ENCODE measurements around the gene RALB.

RALB gene, protein sequence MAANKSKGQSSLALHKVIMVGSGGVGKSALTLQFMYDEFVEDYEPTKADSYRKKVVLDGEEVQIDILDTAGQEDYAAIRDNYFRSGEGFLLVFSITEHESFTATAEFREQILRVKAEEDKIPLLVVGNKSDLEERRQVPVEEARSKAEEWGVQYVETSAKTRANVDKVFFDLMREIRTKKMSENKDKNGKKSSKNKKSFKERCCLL

DNA sequence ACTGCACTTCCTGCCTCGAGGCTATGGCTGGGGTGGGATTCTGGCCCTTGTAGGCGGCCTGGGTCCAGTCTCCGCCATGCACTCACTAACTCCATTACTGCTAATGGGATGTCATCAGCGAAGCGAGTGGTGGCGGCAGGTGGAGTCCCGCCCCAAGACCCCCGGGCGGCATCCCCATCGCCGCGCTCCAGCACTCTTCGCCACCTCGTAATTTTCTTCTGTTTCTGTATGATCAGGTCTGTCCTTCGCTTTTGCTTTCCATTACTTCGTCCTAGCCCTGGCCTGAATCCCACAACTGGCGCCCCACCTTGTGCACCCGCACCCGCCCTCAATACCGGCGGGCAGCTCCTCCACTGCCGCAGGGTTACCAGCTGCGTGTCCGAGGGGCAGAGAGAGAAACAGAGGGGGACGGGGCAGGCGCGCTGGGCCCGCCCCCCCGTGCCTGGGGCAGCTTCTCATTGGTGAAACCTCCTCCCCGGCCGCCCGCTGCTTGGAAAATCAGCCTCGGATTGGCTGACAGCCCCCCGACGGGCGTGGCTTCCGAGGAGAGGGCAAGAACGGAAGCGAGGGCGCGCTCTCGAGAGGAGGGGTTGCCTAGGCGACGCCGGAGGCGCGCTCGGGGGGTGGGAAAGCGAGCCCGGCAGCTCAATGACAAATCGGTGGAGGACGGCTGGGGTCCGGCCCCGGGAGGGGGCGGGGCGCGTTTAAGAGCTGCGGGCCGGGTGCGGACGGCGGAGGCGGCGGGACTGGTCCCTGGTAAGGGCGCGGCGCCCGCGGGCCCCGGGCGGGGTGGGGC, at the start of gene RALB:
TSS of gene RALB (plus strand) at position 628 of the 796 bp plus-strand sequence. CDS start 25,813 bp downstream, outside the sequence.
- peak; percentile 98 for DNase-seq

DNA sequence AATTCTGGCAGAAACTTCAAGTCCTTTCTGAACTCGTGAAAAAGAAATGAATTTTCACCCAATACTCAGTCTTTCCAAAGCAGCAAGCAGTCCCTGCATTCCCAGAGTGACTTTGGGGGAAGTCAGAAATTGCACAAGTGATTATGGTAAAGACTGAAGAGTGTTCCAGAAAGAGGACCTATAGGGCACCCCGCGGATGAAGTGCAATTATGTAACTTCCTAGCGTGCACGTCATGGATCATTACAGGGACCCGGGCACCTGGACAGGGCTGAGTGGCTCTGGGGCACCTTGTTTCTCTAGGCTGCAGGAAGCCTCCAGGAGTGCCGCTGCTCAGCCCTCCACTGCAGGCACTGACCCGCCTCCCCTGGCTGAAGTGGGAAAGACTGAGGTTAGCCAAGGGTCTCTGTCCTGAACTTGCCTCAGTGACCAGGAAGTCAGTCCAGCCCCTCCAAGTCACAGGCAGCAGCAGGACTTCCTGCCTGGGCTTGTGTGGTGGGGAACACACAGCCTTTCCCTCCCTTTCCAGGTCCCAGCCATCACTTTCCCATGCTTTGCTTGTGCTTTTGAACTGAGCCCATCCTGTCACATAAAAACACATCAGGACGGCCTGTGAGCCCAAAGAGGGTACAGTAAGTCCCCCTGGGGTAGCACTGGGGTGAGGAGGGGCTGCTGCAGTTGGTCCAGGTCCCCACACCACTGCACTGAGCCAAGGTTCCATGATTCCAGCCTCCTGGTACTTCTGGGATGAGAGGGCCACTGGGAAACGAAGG, 49.2 kb upstream of the RALB start:
- no peak for DNase-seq

GRCh38 chr2:120204022-120204405, 48.6 kb upstream of the RALB start:
- DNase-seq = no peak

- no peak for DNase-seq
Observed at GRCh38 chr2:120204417-120204816, 48.2 kb upstream of the RALB start.

- no peak for DNase-seq
Observed at GRCh38 chr2:120204945-120205670, 47.5 kb upstream of the RALB start.

DNA sequence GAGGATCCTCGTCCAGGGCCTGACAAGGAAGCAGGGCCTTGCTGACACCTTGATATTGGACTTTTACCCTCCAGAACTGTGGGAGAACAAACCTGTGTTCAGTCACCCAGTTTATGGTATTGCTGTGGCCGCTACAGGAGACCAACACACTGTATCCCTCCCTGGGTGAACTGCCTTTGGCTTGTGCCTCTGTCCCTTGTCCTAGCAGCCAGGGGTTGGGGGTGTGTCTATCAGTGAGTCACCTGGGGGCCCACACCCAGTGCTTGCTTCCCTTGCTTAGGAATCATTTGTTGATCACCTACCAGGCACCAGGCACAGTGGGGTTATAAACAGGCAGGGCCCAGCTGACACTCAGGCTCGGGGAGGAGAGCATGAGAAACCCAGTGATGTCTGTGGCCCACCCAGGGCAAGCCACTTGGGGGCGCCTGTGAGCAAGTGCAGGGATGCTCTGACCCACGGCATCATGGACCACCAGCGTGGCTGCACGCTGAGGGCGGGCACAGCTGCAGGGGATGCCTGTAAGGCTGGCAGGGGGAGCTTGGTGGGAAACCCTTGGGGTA, 46.5 kb upstream of the RALB start:
- DNase-seq = no peak

DNA sequence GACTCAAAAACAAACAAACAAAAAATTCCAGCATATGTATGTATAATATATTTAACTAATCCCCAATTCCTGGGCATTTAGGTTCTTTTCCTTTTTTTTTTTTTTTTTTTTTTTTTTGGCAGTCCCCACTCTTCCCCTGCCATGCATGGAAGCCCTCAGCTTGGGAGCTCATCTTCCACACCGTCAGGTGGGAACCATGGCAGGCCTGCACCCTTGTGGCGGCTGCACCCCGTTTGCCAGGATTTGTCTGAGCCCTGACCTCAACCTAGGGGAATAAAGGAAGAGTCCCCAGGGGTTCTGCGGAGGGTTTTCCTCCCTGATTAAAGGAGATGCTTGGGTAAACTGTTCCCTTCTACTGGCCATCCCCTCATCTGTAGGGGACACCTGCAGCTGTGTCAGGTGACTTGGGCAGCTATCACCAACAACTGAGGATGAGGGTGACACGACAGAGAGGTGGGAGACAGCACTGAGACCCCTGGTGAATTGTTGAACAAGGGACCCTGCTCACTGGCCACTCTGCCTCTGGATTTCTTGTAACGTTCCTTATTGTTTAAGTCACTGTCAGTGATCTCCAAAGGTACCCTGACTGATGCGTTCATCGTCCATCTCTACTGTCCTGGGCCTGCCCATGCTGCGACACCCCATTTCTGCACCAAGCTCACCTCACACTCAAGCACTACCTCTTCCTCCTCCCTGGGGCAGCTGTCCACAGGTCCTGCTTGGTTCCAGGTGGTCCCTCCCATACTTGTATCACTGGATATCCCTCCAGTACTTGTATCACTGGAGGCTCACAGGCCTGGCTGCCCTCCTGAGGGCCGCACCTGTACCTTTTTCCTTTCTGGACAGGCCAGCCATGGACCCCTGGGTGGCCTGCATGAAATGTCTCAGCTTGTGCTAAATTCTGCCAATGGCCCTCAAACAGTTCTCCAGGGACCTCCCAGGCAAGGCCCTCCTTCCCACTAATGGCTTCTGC, 44.0 kb upstream of the RALB start:
- DNase-seq = no peak

- no peak for DNase-seq
Observed at GRCh38 chr2:120209427-120210269, 43.0 kb upstream of the RALB start.

DNA sequence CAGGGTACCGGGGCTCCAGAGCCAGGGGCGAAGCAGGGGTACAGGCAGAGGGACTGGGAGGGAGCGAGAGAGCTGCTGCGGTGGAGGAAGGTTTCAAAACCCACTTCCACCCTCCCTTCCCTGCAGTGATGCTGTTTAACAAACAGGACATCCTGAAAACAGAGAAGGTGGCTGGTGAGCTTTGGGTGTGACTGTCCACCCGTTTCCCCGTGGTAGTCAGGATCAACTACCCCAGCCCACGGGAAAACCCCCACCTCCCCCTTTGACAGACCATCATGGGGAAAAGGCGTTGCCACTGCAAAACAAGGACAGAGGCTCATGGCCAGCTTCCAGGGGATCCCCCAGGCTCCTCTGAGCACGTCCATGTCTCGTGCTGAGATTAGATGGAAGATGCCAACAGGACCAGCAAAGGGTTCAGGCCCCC, 42.4 kb upstream of the RALB start:
- DNase-seq = no peak

- no peak for DNase-seq
Observed at GRCh38 chr2:120218181-120218580, 34.5 kb upstream of the RALB start.

DNA sequence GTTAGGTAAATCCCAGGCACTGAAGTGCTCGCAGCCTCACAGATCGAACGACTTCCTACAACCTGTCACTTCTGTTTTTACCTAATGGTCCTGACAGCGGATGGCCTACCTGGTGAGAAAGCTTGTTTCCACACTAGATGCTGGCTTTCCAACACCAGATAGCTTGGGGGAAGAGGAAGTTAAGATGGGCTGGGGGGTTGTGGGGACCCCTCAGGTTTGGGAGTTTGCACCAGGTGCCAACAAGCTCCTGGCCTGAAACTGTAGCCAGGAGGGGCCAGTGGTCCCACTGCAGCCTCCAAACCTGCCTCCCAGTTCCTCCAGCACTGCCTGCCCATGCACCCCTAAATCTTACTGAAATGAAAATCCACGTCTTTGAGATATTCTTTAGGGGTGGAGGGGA, 33.4 kb upstream of the RALB start:
- DNase-seq = no peak

- no peak for DNase-seq
Observed at GRCh38 chr2:120219766-120220165, 32.9 kb upstream of the RALB start.

DNA sequence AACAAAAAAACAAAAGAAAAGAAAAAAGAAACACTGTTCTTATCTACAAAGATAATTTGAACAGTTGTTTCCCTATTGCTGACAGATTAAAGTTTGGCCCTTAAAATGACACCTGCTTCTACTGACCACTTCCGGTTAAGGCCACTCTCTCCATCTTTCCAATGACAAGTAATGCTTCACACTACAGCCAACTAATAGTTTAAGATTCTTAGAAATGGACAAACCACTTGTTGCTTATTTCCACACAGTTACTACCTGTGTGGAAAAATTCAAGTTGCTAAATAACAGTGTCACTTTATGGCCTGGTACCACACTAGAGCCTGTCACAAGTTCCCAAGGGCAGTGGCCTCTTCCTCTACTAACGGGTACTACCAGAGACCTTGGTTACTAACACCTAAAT, 31.9 kb upstream of the RALB start:
- no peak for DNase-seq

DNA sequence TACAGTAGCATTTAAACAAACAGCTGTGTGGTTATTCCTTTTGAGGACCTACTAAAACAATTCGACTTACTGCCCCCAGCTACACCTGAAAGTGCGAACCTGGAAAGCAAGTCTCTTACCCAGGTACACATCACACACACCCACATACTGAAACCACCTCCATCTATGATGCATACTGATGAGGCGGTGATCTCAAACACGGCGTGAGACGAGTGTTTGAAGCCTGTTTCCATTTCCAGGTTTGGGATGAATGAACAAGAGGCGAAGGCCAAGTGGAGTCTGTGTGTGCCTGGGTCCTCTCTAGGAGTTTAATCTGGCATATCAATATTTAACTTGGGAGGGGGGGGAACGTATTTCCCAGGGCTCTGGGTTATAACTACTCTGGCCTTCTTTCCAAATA, 31.0 kb upstream of the RALB start:
- no peak for DNase-seq

GRCh38 chr2:120222186-120223033, 30.2 kb upstream of the RALB start:
- DNase-seq = peak; percentile 16

GRCh38 chr2:120223034-120223912, 29.4 kb upstream of the RALB start, which contains the start of gene TMEM185B:
TMEM185B (minus strand) TSS chr2:120223400; CDS start chr2:120222976, 424 bp downstream.
- DNase-seq = peak; percentile 89

DNA sequence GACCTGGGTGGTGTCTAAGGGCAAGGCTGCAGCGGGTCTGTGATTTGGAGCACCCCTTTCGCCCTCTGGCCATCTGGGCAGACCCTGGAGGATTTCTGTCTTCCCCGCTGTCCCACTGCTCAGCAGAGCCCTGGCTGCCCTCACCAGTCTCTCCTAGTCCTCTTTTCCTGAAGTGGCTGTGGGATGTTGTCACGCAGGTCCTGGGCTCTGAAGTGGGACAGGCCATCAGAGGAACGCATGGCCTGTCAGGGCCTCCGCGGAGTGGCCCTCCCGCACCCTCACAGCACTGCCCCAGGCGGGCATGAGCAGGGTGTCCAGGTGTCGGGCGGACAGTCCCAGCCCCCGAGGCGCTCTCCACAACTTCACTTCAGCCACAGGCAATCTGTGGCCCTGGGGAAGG, 28.4 kb upstream of the RALB start:
- DNase-seq = peak; percentile 10
